ENCODE measurements around the gene RABGAP1L.

Gene RABGAP1L

GRCh38 chr1:174352117-174352516 is 192.8 kb downstream of the RABGAP1L start:
- no peak for DNase-seq (ENCODE audit: low read depth, low spot score)
- H3K9me3 ChIP-seq (ENCODE audit: low read depth, low read length): no peaks in the 10 kb centered on the region
- H3K9ac ChIP-seq (ENCODE audit: insufficient read length): no peak overlapping the region
- no peak overlapping the region for H3K27ac ChIP-seq
- no peaks in the 10 kb centered on the region for H3K36me3 ChIP-seq (ENCODE audit: insufficient read depth, low read length)
- TF ChIP-seq POLR2AphosphoS5 (IDR thresholded peaks at IDR 0.05; ENCODE audit: borderline replicate concordance, low read depth, low read length) (no peak), FOXP2 (optimal IDR thresholded peaks at IDR 0.05; ENCODE audit: control extremely low read depth, extremely low read length, insufficient read depth) (no peak), EZH2 (IDR thresholded peaks at IDR 0.05) (no peak)
- no peak overlapping the region for H3K4me3 ChIP-seq

GRCh38 chr1:174352883-174353608 is 193.7 kb downstream of the RABGAP1L start:
- H3K4me3 ChIP-seq: no peak overlapping the region
- TF ChIP-seq EZH2 (IDR thresholded peaks at IDR 0.05): no peak
- H3K27ac ChIP-seq: no peak overlapping the region
- no peak overlapping the region for H3K9ac ChIP-seq (ENCODE audit: insufficient read length)
- H3K36me3 ChIP-seq (ENCODE audit: insufficient read depth, low read length): no peaks in the 10 kb centered on the region
- no peak for DNase-seq (ENCODE audit: low read depth, low spot score)
- no peaks in the 10 kb centered on the region for H3K9me3 ChIP-seq (ENCODE audit: low read depth, low read length)

GRCh38 chr1:174358344-174358743 is 199.0 kb downstream of the RABGAP1L start:
- Histone ChIP-seq H3K9ac (ENCODE audit: insufficient read length) (no peak overlapping the region), H3K4me3 (no peak overlapping the region), H3K9me3 (ENCODE audit: low read depth, low read length) (no peaks in the 10 kb centered on the region), H3K36me3 (ENCODE audit: insufficient read depth, low read length) (no peaks in the 10 kb centered on the region), H3K27ac (no peak overlapping the region)
- DNase-seq (ENCODE audit: low read depth, low spot score): no peak
- TF ChIP-seq POLR2AphosphoS5 (IDR thresholded peaks at IDR 0.05; ENCODE audit: borderline replicate concordance, low read depth, low read length) (no peak), FOXP2 (optimal IDR thresholded peaks at IDR 0.05; ENCODE audit: control extremely low read depth, extremely low read length, insufficient read depth) (no peak), EZH2 (IDR thresholded peaks at IDR 0.05) (no peak)

GRCh38 chr1:174358786-174359453 is 199.6 kb downstream of the RABGAP1L start:
- TF ChIP-seq POLR2AphosphoS5 (IDR thresholded peaks at IDR 0.05; ENCODE audit: borderline replicate concordance, low read depth, low read length): no peak
- TF ChIP-seq FOXP2 (optimal IDR thresholded peaks at IDR 0.05; ENCODE audit: control extremely low read depth, extremely low read length, insufficient read depth): no peak
- TF ChIP-seq EZH2 (IDR thresholded peaks at IDR 0.05): no peak
- DNase-seq (ENCODE audit: low read depth, low spot score): peak; percentile 40
- Histone ChIP-seq H3K27ac (no peak overlapping the region), H3K9me3 (ENCODE audit: low read depth, low read length) (no peaks in the 10 kb centered on the region), H3K4me3 (no peak overlapping the region), H3K9ac (ENCODE audit: insufficient read length) (no peak overlapping the region), H3K36me3 (ENCODE audit: insufficient read depth, low read length) (no peaks in the 10 kb centered on the region)

GRCh38 chr1:174359454-174359805 is 200.1 kb downstream of the RABGAP1L start:
- H3K9me3 ChIP-seq (ENCODE audit: low read depth, low read length): no peaks in the 10 kb centered on the region
- TF ChIP-seq EZH2 (IDR thresholded peaks at IDR 0.05): no peak
- no peak for TF ChIP-seq FOXP2 (optimal IDR thresholded peaks at IDR 0.05; ENCODE audit: control extremely low read depth, extremely low read length, insufficient read depth)
- no peak for TF ChIP-seq POLR2AphosphoS5 (IDR thresholded peaks at IDR 0.05; ENCODE audit: borderline replicate concordance, low read depth, low read length)
- H3K4me3 ChIP-seq: no peak overlapping the region
- DNase-seq (ENCODE audit: low read depth, low spot score): no peak
- H3K9ac ChIP-seq (ENCODE audit: insufficient read length): no peak overlapping the region
- H3K27ac ChIP-seq: no peak overlapping the region
- no peaks in the 10 kb centered on the region for H3K36me3 ChIP-seq (ENCODE audit: insufficient read depth, low read length)

- Histone ChIP-seq H3K36me3 (ENCODE audit: insufficient read depth, low read length) (no peaks in the 10 kb centered on the region), H3K9ac (ENCODE audit: insufficient read length) (no peak overlapping the region), H3K9me3 (ENCODE audit: low read depth, low read length) (no peaks in the 10 kb centered on the region), H3K27ac (no peak overlapping the region), H3K4me3 (no peak overlapping the region)
- DNase-seq (ENCODE audit: low read depth, low spot score): no peak
- TF ChIP-seq FOXP2 (optimal IDR thresholded peaks at IDR 0.05; ENCODE audit: control extremely low read depth, extremely low read length, insufficient read depth) (no peak), EZH2 (IDR thresholded peaks at IDR 0.05) (no peak), POLR2AphosphoS5 (IDR thresholded peaks at IDR 0.05; ENCODE audit: borderline replicate concordance, low read depth, low read length) (no peak)
Measured at GRCh38 chr1:174364996-174365736, 205.8 kb downstream of the RABGAP1L start.

- no peak for TF ChIP-seq EZH2 (IDR thresholded peaks at IDR 0.05)
- TF ChIP-seq FOXP2 (optimal IDR thresholded peaks at IDR 0.05; ENCODE audit: control extremely low read depth, extremely low read length, insufficient read depth): no peak
- no peak for TF ChIP-seq POLR2AphosphoS5 (IDR thresholded peaks at IDR 0.05; ENCODE audit: borderline replicate concordance, low read depth, low read length)
- H3K4me3 ChIP-seq: no peak overlapping the region
- H3K9ac ChIP-seq (ENCODE audit: insufficient read length): no peak overlapping the region
- H3K9me3 ChIP-seq (ENCODE audit: low read depth, low read length): no peaks in the 10 kb centered on the region
- DNase-seq (ENCODE audit: low read depth, low spot score): no peak
- no peaks in the 10 kb centered on the region for H3K36me3 ChIP-seq (ENCODE audit: insufficient read depth, low read length)
- H3K27ac ChIP-seq: no peak overlapping the region
Measured at GRCh38 chr1:174366946-174367345, 207.6 kb downstream of the RABGAP1L start.

GRCh38 chr1:174367892-174368291 is 208.6 kb downstream of the RABGAP1L start:
- no peak overlapping the region for H3K27ac ChIP-seq
- H3K36me3 ChIP-seq (ENCODE audit: insufficient read depth, low read length): no peaks in the 10 kb centered on the region
- no peak for DNase-seq (ENCODE audit: low read depth, low spot score)
- no peak for TF ChIP-seq EZH2 (IDR thresholded peaks at IDR 0.05)
- no peak for TF ChIP-seq FOXP2 (optimal IDR thresholded peaks at IDR 0.05; ENCODE audit: control extremely low read depth, extremely low read length, insufficient read depth)
- no peak for TF ChIP-seq POLR2AphosphoS5 (IDR thresholded peaks at IDR 0.05; ENCODE audit: borderline replicate concordance, low read depth, low read length)
- no peak overlapping the region for H3K4me3 ChIP-seq
- H3K9me3 ChIP-seq (ENCODE audit: low read depth, low read length): no peaks in the 10 kb centered on the region
- no peak overlapping the region for H3K9ac ChIP-seq (ENCODE audit: insufficient read length)
